ENCODE measurements around the gene SLC25A30.
A peak's percentile ranks its signal among the peaks of the same experiment; 100 is the strongest.
"Not testable (repeated sequence)": the region's sequence is repeated elsewhere in the genome, so short reads cannot be mapped to it uniquely, and the experiment has no call there.

Gene SLC25A30

GRCh38 chr13:45439781-45440462, 21.7 kb upstream of the SLC25A30 start:
- peaks cover 9% of the 10 kb centered on the region for H3K4me1 Mint-ChIP-seq
- H3K4me3 Mint-ChIP-seq: no peak overlapping the region
- H3K27me3 Mint-ChIP-seq: peaks cover 5% of the 10 kb centered on the region
- ATAC-seq (ENCODE audit: low read depth) (no peak), DNase-seq (ENCODE audit: low spot score in 2 of 2) (no peak)
- no peak overlapping the region for H3K27ac Mint-ChIP-seq
- no peaks in the 10 kb centered on the region for H3K36me3 Mint-ChIP-seq
- no peaks in the 10 kb centered on the region for H3K9me3 Mint-ChIP-seq

- ATAC-seq (ENCODE audit: low read depth) (no peak), DNase-seq (ENCODE audit: low spot score in 2 of 2) (no peak)
- H3K4me1 Mint-ChIP-seq: peaks cover 9% of the 10 kb centered on the region
- H3K9me3 Mint-ChIP-seq: no peaks in the 10 kb centered on the region
- H3K27me3 Mint-ChIP-seq: peaks cover 5% of the 10 kb centered on the region
- H3K36me3 Mint-ChIP-seq: no peaks in the 10 kb centered on the region
- no peak overlapping the region for H3K27ac Mint-ChIP-seq
- peak overlapping the region; percentile 43 for H3K4me3 Mint-ChIP-seq
Measured at GRCh38 chr13:45439008-45439407, 20.8 kb upstream of the SLC25A30 start.

GRCh38 chr13:45437947-45438346, 19.8 kb upstream of the SLC25A30 start:
- Mint-ChIP-seq H3K4me3 (no peak overlapping the region), H3K36me3 (no peaks in the 10 kb centered on the region), H3K9me3 (no peaks in the 10 kb centered on the region), H3K27ac (no peak overlapping the region), H3K27me3 (peaks cover under 1% of the 10 kb centered on the region), H3K4me1 (peaks cover 9% of the 10 kb centered on the region)
- DNase-seq (ENCODE audit: low spot score in 2 of 2): no peak
- ATAC-seq (ENCODE audit: low read depth): no peak

GRCh38 chr13:45436953-45437352, 18.8 kb upstream of the SLC25A30 start:
- DNase-seq (ENCODE audit: low spot score in 2 of 2): no peak
- Mint-ChIP-seq H3K4me1 (peaks cover 9% of the 10 kb centered on the region), H3K4me3 (no peak overlapping the region), H3K9me3 (no peaks in the 10 kb centered on the region), H3K27ac (no peak overlapping the region), H3K36me3 (no peaks in the 10 kb centered on the region), H3K27me3 (no peaks in the 10 kb centered on the region)
- ATAC-seq (ENCODE audit: low read depth): no peak

- no peak overlapping the region for H3K4me3 Mint-ChIP-seq
Measured at GRCh38 chr13:45436332-45436731, 18.2 kb upstream of the SLC25A30 start.

GRCh38 chr13:45434556-45435371, 16.6 kb upstream of the SLC25A30 start:
- Mint-ChIP-seq H3K27ac (no peak overlapping the region), H3K9me3 (no peaks in the 10 kb centered on the region), H3K4me1 (peaks cover 3% of the 10 kb centered on the region), H3K27me3 (no peaks in the 10 kb centered on the region), H3K4me3 (no peak overlapping the region), H3K36me3 (no peaks in the 10 kb centered on the region)
- no peak for ATAC-seq (ENCODE audit: low read depth)
- no peak for DNase-seq (ENCODE audit: low spot score in 2 of 2)

More at GRCh38 chr13:45436332-45436731, 18.2 kb upstream of the SLC25A30 start:
- H3K4me1 Mint-ChIP-seq: peaks cover 4% of the 10 kb centered on the region
- DNase-seq (ENCODE audit: low spot score in 2 of 2) (no peak), ATAC-seq (ENCODE audit: low read depth) (no peak)
- H3K9me3 Mint-ChIP-seq: no peaks in the 10 kb centered on the region
- no peak overlapping the region for H3K27ac Mint-ChIP-seq
- no peaks in the 10 kb centered on the region for H3K36me3 Mint-ChIP-seq
- H3K27me3 Mint-ChIP-seq: no peaks in the 10 kb centered on the region

- H3K4me3 Mint-ChIP-seq: no peak overlapping the region
- H3K27me3 Mint-ChIP-seq: no peaks in the 10 kb centered on the region
- no peaks in the 10 kb centered on the region for H3K4me1 Mint-ChIP-seq
- DNase-seq (ENCODE audit: low spot score in 2 of 2) (no peak), ATAC-seq (ENCODE audit: low read depth) (no peak)
- no peak overlapping the region for H3K27ac Mint-ChIP-seq
- H3K36me3 Mint-ChIP-seq: no peaks in the 10 kb centered on the region
- H3K9me3 Mint-ChIP-seq: no peaks in the 10 kb centered on the region
Measured at GRCh38 chr13:45433381-45433790, 15.2 kb upstream of the SLC25A30 start.

- H3K4me1 Mint-ChIP-seq: no peaks in the 10 kb centered on the region
- H3K27ac Mint-ChIP-seq: no peak overlapping the region
- H3K4me3 Mint-ChIP-seq: no peak overlapping the region
- no peak for DNase-seq (ENCODE audit: low spot score in 2 of 2)
- ATAC-seq (ENCODE audit: low read depth): no peak
- H3K9me3 Mint-ChIP-seq: no peaks in the 10 kb centered on the region
- no peaks in the 10 kb centered on the region for H3K36me3 Mint-ChIP-seq
- H3K27me3 Mint-ChIP-seq: no peaks in the 10 kb centered on the region
Measured at GRCh38 chr13:45432737-45433380, 14.7 kb upstream of the SLC25A30 start.

- not testable (repeated sequence) for H3K27ac Mint-ChIP-seq, H3K9me3 Mint-ChIP-seq, H3K4me1 Mint-ChIP-seq, H3K27me3 Mint-ChIP-seq, H3K4me3 Mint-ChIP-seq, H3K36me3 Mint-ChIP-seq
- peak; percentile 91 for ATAC-seq (ENCODE audit: low read depth)
- DNase-seq (ENCODE audit: low spot score in 2 of 2): peak in 1 of 2 donors; percentile 9
Measured at GRCh38 chr13:45426056-45426841, 8.1 kb upstream of the SLC25A30 start.

- Mint-ChIP-seq H3K9me3 (no peaks in the 10 kb centered on the region), H3K27ac (peak overlapping the region; percentile 20), H3K4me3 (no peak overlapping the region), H3K4me1 (peaks cover 3% of the 10 kb centered on the region), H3K36me3 (no peaks in the 10 kb centered on the region), H3K27me3 (no peaks in the 10 kb centered on the region)
- ATAC-seq (ENCODE audit: low read depth) (no peak), DNase-seq (ENCODE audit: low spot score in 2 of 2) (no peak)
Measured at GRCh38 chr13:45422731-45423292, 4.6 kb upstream of the SLC25A30 start.

- no peak overlapping the region for H3K27ac Mint-ChIP-seq
- no peaks in the 10 kb centered on the region for H3K27me3 Mint-ChIP-seq
- peaks cover 5% of the 10 kb centered on the region for H3K4me1 Mint-ChIP-seq
- DNase-seq (ENCODE audit: low spot score in 2 of 2) (no peak), ATAC-seq (ENCODE audit: low read depth) (no peak)
- no peaks in the 10 kb centered on the region for H3K9me3 Mint-ChIP-seq
- peak overlapping the region; percentile 61 for H3K4me3 Mint-ChIP-seq
- H3K36me3 Mint-ChIP-seq: no peaks in the 10 kb centered on the region
Measured at GRCh38 chr13:45419945-45420344, 1.8 kb upstream of the SLC25A30 start.

- not testable (repeated sequence) for DNase-seq (ENCODE audit: low spot score in 2 of 2); H3K9me3 Mint-ChIP-seq; ATAC-seq (ENCODE audit: low read depth); H3K4me1 Mint-ChIP-seq; H3K4me3 Mint-ChIP-seq; H3K27me3 Mint-ChIP-seq; H3K36me3 Mint-ChIP-seq; H3K27ac Mint-ChIP-seq
Measured at GRCh38 chr13:45419389-45419788, 1.2 kb upstream of the SLC25A30 start.

- H3K4me1 Mint-ChIP-seq: peaks cover 13% of the 10 kb centered on the region
- H3K4me3 Mint-ChIP-seq: peak overlapping the region; percentile 99
- peaks cover 3% of the 10 kb centered on the region for H3K36me3 Mint-ChIP-seq
- DNase-seq (ENCODE audit: low spot score in 2 of 2): no peak
- no peaks in the 10 kb centered on the region for H3K27me3 Mint-ChIP-seq
- peak overlapping the region; percentile 97 for H3K27ac Mint-ChIP-seq
- no peak for ATAC-seq (ENCODE audit: low read depth)
- H3K9me3 Mint-ChIP-seq: no peaks in the 10 kb centered on the region
Measured at GRCh38 chr13:45416516-45417128, 1.6 kb downstream of the SLC25A30 start.
